ENCODE data around the gene MARK2.

Gene MARK2

DNA sequence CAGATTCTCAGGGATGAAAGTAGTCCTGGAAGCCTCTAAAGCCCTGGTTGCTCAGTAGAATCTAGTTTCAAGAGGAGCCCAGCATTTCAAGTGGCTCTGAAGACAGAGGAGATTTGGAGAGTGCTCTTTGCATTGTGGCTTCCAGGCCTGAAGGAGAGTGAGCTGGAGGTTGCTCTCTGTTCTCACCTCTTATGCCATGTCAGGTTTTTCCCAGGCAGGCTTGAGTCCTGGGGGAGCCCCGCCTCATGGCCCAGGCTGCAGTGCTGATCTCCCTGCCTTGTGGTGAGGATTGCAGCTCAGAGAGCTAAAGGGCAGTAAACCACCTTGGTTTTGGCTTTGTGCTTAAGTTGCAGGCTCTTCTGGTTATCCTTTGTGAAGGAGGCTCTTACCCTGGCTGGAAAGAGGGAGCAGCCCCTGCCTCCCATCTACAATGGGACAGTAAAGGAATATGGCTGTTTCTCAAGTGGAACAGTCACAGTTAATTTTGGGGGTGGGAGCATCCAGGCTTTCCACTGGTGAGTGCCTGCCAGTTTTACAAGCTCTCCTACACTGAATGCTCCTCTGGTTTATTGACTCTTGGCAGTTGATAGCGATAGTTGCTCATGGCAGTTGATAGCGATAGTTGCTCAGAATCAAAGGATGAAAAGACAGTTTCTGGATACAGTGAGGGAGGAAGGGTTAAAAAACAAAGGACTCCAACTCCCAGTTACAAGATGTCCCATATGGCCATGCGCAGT lies 45.5 kb downstream of the MARK2 start:
- peak in 3 of 4 experiments; percentile 12 to 46 (median 21) for DNase-seq

DNA sequence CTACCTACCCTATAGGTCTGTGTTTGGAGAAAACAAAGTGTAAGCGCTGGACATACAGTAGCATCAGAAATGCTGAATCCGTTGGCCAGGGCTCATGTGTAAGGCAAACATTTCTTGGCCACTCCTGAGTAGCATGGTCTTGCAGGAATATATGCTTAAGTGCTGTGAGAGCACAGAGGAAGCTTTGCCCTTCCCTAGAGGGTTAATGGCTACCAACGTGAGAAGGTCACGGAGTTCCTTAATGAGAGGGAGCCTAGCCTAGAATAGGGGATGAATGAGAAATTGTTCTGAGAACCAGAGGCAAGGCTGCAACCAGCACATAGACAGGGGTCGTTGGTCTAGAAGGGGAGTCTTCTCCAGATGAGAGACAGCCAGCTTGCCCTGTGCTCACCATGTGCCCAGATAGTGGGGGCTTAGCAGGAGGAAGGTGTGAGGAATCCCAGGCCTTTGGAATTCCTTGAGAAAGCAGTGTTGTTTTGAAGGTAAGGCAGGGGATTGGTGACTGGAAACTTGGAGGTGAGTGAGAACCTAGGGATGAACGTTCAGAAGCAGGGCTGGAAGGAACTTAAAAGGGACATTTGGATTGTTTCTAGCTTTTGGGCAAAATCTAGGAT lies 48.6 kb downstream of the MARK2 start:
- peak in 3 of 4 experiments; percentile 47 to 52 (median 49) for DNase-seq

DNA sequence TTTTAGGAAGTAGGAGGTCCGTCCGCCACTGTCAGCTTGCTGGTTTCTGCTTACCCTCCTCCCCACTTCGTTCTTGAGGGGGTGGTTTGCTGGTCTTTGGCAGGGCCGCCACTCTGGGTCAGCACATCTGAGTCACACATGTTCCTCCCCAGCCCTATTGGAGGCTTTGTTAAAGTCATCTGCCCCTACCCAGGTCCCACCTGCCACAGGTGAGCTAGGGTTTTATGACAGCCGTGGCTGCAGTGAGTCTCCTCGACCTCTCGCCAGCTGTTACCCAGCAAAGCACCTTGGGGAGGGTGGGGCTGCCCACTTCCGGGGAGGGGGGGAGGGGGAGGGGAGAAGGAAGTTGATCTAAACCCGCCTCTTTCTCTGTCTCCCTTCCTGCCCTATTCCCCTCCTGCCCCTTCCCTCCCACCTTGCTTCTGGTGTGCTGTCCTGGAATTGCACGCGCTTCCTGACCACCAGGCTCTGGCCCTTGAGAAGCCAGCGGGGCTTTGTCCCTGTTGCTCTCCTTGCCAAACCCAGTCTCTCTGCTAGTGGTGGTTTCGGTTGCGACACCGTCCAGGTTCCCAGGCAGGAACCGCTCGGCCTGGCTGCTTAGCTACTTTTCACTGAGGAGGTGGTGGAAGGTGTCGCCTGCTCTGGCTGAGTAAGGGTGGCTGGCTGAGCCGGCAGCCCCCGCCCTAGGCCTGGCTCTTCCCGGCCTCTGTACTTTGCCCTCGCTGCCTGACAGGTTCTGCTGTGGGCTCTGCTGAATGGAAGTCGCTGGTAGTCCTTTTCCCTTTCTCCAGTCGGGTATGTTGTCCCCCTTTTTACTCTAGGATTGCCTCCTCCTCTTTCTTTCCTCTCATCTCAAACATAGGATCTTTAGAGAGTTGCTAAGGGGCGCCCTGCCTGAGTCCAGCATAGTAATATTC lies 49.5 kb downstream of the MARK2 start:
- DNase-seq = peak; percentile 80 to 88 (median 88)

DNA sequence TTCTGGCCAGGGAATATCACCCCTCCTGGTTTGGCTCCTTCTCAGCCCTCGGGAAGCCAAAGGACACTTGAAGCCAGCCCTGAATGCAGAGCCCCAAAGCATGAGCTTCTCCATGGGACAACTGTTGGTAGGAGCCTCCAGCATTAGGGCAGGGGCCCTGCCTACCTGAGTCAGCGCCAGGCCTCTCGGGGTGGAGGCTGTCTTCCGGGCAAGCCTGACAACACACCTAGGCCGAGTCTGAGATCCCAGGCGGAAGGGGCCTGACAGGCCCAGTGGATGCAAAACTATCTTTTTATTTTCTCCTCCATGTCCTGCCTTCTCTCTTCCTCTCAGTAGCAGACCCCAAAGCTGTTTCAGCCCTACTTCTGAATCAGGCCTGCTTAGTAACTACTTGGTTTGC lies 50.4 kb downstream of the MARK2 start:
- DNase-seq = no peak

DNA sequence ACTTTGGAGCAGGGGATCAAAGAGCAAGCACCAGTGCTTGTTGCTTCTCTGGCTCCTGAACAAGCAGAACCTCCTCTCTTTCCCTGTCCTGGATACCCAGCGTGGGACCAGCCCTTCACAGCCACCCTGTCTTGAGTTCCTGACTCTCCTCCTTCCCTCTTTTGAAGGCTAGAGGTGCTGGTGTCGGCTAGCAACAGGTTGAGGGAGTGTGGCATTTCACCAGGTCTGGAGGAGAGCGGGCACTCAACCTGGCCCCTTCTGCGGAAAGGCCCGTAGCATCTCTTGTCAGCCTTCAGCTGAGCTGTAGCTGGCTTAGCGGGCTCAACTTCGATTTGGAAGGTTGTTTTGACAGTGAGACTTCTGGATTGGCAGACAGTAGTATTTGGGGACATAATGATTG lies 51.5 kb downstream of the MARK2 start:
- DNase-seq = no peak

DNA sequence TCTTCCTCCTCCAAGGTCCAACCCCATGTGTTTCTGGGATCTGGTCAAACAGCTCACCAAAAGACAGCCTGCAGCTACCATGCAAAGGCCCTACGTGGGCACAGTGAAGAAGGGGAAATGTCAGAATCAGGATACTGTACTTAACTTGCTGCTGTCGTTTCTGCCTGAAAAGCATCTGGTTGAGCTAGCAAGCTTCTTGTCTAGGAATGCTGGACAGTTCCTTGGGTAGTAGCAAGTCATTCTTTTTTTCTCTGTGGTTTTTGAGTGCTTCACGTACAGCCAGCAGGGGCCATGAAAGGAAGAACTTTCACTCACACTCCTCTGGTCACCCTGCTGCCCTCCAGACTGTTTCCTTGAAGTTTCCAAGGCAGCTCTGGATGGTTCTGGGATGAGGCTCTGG lies 53.3 kb downstream of the MARK2 start:
- peak; percentile 37 to 66 (median 56) for DNase-seq

DNA sequence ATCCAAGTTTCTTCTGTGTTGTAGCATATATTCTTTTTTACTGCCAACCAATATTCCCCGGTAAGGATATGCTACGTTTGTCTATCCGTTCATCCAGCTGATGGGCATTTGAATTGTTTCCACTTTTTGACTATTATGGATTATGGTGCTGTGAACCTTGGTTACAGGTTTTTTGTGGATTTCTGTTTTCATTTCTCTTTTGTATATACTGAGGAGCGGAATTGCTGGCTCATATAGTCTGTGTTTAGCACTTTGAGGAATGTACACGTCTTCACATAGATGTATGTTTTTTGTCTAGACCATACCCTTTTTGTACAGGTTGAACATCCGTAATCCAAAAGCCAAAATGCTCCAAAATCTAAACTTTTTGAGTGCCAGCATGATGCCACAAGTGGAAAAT lies 54.4 kb downstream of the MARK2 start:
- no peak for DNase-seq

DNA sequence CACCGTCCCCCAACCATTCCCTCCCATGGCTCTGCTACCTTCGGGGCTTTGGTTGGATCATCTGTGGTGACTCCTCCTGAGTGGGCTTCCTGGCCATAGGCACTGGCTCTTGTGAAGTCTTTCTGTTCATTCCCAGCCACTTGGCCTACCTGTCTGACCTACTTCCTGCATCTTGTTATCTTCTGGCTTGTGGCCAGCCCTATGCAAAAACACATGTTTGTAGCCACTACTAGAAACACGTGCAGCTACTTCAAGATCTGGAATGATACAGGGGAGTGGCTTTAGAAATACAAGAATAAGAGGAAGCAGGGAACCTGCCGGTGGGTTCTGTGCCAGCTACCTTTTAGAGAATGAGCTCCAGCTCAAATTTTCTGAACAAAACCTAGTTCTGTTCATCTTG lies 57.2 kb downstream of the MARK2 start:
- no peak for DNase-seq

DNA sequence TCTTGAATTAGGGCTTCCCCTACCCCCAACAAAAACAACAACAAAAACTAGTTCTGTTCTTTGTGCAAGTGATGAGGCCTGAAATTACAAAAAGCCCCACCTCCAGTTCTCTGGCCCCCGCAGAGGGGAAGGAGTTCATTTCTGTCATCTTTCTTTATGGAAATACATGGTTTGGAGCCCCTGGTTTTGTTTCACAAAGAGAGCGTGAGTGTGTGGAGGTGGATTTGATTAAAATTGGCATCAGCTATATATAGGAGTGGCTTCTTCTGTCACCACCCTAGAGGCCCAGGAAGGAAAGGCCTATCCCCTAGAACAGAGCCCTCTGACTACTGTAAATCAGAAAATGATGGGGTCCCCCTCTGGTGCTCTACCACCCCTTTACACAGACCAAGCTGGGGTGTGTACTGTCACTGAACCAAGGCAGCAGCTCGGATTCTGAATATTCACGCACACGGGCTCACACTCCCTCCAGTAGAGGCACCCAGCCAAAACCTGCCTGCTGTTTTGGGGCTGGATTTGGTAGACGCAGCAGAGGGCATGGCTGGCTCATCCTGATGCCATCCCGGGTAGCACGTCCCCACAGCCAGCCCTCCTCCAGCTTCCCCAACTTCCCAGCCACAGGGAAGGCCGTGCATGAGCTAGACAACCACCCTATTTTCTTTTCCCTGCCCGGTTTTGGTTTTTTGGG lies 58.7 kb downstream of the MARK2 start:
- DNase-seq = no peak

DNA sequence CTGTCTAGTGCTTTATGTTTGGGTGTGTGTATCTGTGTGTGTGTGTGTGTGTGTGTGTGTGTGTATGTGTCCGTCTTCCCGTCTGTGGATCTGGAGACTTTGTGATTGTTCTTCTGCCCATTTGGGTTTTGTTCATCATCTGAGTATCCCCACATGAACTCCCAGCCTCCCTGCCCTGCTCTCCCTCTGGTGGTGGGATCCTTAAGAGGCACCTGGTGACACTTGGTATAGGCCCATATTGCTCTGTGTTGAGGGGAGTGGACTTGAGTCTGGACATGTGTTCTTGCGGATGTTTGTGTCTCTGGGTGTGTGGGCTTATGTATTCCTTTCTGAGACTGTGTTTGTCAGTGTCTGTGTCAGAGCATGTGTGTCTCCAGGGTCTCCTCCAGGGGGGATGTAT lies 62.8 kb downstream of the MARK2 start:
- peak in 3 of 4 experiments; percentile 32 to 38 (median 36) for DNase-seq

DNA sequence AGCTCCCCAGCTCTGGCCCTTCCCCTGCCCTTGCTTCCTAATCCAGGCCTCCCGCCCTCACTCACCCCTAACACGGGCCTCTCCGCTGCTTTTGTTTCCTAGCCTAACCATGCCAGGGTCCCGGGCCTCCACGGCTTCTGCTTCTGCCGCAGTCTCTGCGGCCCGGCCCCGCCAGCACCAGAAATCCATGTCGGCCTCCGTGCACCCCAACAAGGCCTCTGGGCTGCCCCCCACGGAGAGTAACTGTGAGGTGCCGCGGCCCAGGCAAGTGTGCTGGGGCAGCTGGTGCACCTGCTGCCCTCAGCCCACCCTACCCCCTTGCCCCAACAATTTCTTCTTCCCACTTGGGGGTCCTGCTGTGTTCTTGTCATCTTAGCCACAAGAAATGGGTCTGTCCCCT lies 65.0 kb downstream of the MARK2 start:
- DNase-seq = no peak

DNA sequence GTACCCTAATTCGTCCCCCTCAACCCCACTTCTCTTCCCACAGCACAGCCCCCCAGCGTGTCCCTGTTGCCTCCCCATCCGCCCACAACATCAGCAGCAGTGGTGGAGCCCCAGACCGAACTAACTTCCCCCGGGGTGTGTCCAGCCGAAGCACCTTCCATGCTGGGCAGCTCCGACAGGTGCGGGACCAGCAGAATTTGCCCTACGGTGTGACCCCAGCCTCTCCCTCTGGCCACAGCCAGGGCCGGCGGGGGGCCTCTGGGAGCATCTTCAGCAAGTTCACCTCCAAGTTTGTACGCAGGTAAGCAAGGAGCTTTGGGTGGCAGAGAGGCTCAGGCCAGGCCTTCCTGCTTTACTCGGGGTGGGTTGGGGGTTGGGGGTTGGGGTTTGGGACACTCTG lies 65.8 kb downstream of the MARK2 start:
- DNase-seq = no peak

DNA sequence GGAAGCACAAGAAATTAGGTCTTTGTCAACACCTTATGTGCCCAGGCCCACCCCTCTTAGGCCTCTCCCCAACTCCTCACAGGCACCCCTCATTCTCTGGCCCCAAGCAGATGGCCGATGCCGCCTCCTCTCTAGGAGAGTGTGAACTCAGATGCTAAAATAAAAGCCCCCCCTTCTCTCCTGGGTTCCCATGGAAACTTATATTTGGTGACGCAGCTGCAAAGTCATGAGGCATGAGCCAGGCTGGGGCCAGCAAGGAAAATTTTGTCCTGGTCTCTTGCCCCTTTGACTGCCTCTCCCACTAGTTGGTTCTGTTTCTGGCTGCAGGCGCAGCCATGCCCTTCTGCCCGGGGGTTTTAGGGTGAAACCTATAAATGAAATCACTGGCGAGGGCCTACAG lies 66.3 kb downstream of the MARK2 start:
- DNase-seq = no peak

DNA sequence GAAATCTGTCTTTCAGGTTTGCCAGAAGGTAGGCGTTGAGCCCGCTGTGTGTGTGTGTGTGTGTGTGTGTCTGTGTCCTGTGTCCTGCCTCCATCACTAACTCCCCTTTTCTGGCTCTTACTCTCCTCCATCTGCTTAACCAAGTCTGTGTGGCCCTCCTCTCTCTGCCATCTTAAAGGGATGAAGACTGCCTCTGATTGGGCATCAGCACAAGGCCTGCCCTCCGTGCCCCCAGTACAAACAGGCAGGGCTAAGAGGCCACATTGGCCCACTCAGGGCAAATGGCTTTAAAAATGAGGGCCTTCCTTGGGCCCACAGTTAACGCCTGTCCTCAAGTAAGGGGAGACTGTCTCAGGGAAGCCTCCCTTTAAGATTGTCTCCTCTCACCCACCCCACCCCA lies 67.2 kb downstream of the MARK2 start:
- DNase-seq = no peak

DNA sequence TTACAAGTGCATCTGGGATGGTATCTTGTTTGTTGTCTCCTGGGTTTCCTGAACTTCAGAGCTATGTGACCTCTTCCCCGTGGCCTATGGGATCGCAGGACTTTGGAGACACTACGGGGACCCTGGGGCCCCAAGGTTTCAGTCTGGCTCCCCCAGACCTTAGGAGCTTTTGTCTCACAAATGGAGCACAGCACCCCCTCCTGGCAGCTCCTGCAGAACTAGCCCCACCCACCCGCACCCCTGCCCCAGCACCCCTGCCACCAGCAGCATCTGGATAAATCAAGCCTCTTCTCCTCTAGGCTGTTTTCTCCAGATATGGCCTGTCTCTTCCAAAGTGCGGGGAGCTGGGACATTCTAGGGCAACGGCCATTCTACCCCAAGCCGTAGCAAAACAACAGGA lies 67.7 kb downstream of the MARK2 start:
- peak; percentile 33 to 66 (median 42) for DNase-seq

DNA sequence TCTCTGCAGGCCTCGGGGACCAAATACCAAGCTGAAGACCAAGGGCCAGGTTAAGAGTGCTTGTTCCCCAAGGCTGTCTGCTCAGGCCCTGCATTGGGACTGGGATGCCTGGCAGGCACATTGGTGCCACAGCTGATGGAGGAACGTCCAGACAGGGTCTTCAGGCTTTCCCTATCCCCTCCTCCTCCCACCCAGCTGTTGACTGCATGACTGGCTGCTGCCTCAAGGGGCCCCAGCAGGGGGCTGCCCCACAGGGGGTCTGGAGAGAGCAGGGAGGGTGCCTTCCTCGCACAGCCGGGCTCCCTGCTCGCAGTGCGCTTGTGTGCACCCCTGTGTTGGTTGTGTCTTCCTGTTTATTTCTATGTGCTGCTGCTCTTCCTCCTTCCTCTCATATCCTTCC lies 68.2 kb downstream of the MARK2 start:
- DNase-seq = no peak

DNA sequence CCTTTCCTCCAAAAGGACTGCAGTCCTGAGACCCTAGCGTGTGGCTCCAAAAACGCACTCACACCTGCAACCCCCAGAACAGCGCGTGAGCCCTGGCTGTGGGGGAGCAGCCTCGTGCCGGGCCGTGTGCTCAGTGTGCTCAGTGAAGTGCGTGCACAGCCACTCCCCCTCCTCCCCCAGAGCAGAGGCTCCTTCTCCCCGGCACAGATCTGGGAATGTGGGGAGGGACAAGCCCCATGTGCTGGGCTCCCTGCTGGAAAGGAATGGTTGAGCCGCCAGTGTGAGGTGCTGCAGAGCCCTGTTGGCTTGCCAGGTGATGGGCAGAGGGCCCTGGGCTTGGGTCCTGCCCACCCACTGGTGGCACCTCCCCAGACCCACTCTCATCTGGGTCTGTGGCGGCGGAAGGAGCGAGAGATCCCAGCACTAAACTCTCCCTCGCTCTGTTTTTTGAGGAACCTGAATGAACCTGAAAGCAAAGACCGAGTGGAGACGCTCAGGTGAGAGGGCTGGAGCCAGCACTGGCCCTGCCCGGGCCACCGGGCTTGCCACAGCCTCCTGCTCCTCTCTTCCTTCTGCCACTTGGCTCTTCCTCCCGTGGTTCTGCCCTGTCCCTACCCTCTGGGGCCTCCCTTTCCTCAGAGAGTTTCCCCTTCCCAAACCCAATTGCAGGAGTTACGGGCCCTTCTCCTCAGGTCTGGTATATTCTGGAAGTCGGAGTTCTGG lies 69.1 kb downstream of the MARK2 start:
- no peak for DNase-seq

DNA sequence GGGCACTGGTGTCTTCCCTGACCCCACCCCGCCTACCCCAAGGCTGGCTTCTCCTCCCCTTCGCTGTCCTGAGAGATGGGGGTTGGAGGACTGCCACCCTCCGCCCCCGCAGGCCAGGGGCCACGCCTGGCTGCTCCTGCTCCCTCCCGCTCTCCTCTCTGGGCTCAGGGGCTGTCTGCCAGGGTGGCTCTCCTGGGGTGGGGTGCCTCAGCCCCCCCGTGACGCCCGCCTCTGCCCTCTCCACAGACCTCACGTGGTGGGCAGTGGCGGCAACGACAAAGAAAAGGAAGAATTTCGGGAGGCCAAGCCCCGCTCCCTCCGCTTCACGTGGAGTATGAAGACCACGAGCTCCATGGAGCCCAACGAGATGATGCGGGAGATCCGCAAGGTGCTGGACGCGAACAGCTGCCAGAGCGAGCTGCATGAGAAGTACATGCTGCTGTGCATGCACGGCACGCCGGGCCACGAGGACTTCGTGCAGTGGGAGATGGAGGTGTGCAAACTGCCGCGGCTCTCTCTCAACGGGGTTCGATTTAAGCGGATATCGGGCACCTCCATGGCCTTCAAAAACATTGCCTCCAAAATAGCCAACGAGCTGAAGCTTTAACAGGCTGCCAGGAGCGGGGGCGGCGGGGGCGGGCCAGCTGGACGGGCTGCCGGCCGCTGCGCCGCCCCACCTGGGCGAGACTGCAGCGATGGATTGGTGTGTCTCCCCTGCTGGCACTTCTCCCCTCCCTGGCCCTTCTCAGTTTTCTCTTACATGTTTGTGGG lies 69.9 kb downstream of the MARK2 start:
- DNase-seq = no peak

DNA sequence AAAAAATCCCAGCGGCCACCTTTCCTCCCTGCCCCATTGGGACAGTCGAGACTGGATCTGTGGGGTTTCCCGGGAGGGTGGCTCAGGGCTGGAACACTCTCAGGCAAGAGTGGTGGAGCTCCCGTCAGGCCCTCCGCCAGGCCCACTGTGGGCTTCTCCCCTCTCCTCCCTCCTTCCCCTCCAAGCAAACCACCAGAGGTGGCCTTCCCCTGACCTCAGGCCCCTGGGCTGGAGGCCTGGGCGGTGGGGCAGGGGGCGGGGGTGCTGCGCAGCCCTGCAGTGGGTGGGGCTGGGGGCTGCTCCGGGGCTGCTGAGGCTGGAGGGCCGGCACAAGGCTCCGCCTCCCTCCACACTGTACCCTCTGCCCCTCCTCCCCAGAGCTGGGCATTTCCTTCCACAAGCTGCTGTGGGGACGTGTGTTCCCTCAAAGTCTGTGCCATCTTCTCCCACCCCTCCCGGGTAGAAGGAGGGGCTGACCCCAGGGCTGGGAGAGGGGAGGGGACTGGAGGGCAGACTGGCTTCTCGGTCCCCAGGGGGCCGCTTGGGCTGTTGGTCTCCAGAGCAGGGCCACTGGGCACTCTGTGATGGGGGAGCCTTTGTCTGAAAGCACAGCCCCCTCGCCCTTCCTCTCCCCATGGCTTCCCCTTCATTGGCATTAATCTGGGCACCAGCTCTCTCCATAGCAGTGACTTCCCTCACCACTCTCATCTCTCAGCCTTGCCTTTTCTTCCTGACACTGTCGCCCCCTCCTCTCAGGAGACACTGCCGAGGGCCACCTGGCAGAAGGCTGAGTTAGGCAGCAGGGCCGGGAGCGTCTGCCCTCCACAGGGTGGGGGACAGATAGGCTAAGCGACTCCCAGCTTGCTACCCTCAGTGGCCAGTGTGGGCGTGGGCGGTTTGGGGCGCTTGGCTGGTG lies 70.9 kb downstream of the MARK2 start:
- no peak for DNase-seq

DNA sequence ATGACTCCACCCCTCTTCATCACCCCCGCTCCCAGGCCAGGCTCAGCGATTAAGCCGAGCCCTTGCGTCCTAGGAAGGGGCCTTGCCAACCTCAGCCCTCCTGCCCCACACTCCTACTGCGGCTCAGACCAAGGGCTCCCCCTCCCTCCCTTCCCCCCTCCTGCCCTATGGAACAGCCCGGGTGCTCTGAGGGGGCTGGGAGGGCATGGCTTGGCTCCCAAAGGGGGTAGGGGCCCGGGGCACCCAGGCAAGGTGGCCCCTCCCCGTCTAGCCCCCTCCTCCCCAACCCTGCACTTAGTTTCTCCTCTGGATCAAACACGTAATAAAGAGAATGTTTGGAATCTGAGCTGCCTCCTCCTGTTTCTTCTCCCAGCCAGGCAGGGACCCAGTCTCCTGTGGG lies 71.8 kb downstream of the MARK2 start:
- no peak for DNase-seq
